AG09319 (cell line): ENCODE data around the gene MYO7B.

Experiments
- DNase-seq: peaks from one replicate; pipeline ENCODE4 v3.0.0-alpha.2; 2010; ENCODE audit warnings: low read depth; ENCODE audit errors: extremely low read depth
- CTCF ChIP-seq: IDR thresholded peaks from 2 replicates; pipeline ENCODE4 v1.5.1; 2011; ENCODE audit warnings: low read depth, mild to moderate bottlenecking, inconsistent platforms, low read length, moderate library complexity

Gene MYO7B

GRCh38 chr2:127545796-127546195 lies 10.3 kb downstream of the MYO7B start:
- TF ChIP-seq CTCF: no peak
- no peak for DNase-seq

GRCh38 chr2:127546797-127547196 lies 11.3 kb downstream of the MYO7B start:
- DNase-seq: no peak
- TF ChIP-seq CTCF: no peak

GRCh38 chr2:127551221-127551930 lies 15.9 kb downstream of the MYO7B start:
- DNase-seq: no peak
- no peak for TF ChIP-seq CTCF

- TF ChIP-seq CTCF: no peak
- no peak for DNase-seq
Measured at GRCh38 chr2:127552336-127552735, 16.9 kb downstream of the MYO7B start.

GRCh38 chr2:127552846-127553245 lies 17.4 kb downstream of the MYO7B start:
- no peak for DNase-seq
- no peak for TF ChIP-seq CTCF

GRCh38 chr2:127558911-127559310 lies 23.4 kb downstream of the MYO7B start:
- DNase-seq: no peak
- TF ChIP-seq CTCF: no peak

- no peak for DNase-seq
Measured at GRCh38 chr2:127559454-127559853, 24.0 kb downstream of the MYO7B start.

More at GRCh38 chr2:127559454-127559853, 24.0 kb downstream of the MYO7B start:
- no peak for TF ChIP-seq CTCF
